Stimulated activated CD4-positive, alpha-beta T cell treated with anti-CD3 and anti-CD28 coated beads, Interleukin-2, amount 100 ng/mL, for 4 hours (primary cell): ENCODE results near the gene TMEM163.
"Not testable (repeated sequence)": the region's sequence is repeated elsewhere in the genome, so short reads cannot be mapped to it uniquely, and the experiment has no call there.

Source experiments
- DNase-seq: peaks from one replicate; pipeline ENCODE4 v3.0.0-alpha.2; 2020; ENCODE audit warnings: low read depth

The TMEM163 gene

DNA sequence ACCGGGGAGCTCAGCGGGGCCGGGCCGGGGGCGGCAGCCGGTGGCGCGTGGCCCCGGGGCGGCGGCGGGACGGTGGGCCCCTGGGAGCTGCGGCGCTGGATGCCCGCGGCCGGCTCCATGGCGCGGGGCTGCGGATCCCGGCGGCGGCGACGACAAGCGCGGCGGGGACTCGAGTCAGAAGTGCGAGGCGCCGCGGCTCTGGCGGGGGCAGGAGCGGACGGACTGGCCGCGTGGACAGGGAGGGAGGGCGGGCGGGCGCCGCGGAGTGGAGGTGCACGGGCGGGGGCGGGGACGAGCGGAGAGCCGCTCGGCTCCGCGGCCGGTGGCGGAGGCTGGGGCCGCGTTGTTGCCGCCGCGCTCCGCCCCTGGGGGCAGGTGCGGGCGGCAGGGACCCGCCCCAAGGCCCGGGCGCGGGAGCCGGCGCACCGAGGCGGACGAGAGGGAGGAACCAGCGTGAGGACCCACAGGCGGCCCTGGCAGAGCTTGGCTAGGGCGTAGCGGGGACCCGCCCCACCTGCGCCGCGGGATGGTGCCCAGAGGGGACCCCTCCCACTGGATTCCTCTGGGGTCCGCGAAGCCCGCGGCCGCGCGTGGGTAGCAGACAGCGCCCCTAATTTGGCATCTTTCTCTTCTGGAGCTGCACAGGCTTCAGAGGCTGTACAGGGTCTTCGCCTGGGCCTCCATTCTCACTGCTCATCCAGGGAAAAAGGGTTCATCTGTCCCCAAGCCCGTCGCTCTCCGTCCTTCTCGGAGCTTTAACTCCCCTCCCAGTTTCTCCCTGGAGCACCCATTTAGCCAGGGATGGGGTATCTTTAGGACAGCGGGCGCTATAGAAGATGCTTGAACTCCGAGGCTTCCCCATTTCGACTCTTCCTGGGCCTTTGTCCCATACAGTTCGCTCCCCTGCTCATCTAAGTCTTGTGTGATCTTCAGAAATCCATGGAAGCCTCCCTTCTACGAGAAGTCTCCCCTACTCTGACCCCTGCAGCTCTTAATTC is at the start of gene TMEM163:
Gene TMEM163, minus strand, starts transcription at position 184 of the 998 bp plus-strand sequence.
- DNase-seq = no peak

DNA sequence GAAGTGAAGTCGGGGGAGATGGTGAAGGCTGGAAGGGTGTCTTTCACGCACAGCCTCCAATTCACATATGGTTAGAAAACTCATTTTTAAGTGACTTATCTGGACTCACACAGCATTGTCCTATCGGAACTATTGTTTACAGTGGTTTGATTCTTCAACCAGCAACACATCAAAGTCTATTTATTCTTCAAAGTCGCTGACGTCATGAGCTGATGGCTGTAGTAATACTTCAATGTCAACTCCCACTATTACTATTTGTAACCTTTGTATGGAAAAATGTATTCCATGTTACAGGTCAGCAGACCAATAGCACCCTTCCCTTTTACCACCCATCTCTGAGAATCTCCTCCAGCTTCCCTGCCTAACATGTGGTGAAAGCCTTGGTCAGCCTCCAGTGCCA is 47.8 kb upstream of the TMEM163 start:
- no peak for DNase-seq

- no peak for DNase-seq
Observed at GRCh38 chr2:134765987-134766386, 47.2 kb upstream of the TMEM163 start.

- DNase-seq = no peak
Observed at GRCh38 chr2:134764164-134764563, 45.4 kb upstream of the TMEM163 start.

DNA sequence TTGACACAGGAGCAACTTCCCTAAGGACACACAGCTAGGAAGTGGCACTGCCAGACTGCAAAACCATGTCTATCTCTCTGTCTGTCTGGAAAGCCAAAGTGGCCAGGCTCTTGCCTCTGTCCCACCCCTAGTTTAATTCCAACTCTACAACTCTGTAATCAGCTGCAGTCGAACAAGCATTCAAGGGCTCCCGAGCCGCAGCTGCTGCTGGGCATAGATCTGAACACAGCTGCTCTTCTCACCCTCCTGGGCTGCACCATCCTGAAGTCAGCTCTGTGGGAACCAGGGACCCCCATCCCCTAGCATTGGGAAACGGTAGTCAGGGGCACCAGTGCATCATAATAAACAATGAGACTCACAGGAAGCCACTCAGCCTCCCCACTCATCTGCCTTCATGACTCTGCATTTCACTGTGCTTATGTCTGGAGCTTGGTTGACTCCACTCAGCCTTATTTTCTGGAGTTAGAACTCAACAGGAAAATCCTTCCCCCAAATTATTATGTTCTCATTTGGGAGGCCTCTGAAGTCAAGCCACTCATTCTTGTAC is 44.4 kb upstream of the TMEM163 start:
- no peak for DNase-seq

- DNase-seq = no peak
Observed at GRCh38 chr2:134762508-134762907, 43.7 kb upstream of the TMEM163 start.

- DNase-seq = no peak
Observed at GRCh38 chr2:134760385-134760784, 41.6 kb upstream of the TMEM163 start.

- DNase-seq = no peak
Observed at GRCh38 chr2:134758633-134759032, 39.8 kb upstream of the TMEM163 start.

GRCh38 chr2:134751981-134752380 is 33.2 kb upstream of the TMEM163 start:
- DNase-seq = not testable (repeated sequence)

GRCh38 chr2:134745546-134745945 is 26.7 kb upstream of the TMEM163 start:
- DNase-seq = no peak

DNA sequence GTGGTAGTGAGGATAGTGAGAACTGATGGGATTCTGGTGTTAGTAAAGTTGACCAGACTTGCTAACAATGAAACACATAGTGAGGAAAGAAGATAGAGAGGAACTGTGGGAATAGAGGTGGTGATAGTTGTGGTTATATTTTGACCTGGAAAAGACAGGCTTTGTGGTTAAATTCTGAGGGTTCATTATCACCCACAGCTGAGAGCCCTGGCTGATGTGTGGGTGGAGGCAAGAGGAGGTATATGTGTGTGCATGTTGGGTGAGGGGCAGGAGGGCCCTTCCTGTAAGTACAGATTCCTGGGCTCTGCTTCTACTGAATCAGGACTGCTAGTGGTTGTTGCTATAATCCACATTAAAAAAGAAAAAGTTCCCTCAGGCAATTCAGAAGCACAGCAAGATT is 26.2 kb upstream of the TMEM163 start:
- DNase-seq = no peak

DNA sequence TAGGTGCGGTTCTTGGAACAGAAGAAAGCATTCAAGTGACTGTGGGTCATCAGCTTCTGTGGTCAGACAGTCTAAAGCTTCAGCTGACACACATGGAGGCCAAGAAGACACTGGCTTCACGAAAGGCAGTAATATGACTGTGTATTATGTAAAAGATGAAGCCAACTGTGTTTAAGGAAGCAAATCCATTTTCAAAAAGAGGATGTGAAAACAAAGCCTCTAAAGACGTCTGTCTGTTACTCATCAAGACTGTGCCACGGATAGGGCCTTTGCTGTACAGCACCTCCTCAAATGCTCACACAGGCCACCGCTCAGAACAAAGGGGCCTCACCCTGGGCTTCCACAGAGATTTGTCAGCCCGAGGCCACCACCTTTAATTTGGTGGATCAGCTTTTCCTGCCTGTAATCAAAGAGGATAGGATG is 21.1 kb upstream of the TMEM163 start:
- no peak for DNase-seq

- DNase-seq = no peak
Observed at GRCh38 chr2:134739236-134739878, 20.6 kb upstream of the TMEM163 start.

DNA sequence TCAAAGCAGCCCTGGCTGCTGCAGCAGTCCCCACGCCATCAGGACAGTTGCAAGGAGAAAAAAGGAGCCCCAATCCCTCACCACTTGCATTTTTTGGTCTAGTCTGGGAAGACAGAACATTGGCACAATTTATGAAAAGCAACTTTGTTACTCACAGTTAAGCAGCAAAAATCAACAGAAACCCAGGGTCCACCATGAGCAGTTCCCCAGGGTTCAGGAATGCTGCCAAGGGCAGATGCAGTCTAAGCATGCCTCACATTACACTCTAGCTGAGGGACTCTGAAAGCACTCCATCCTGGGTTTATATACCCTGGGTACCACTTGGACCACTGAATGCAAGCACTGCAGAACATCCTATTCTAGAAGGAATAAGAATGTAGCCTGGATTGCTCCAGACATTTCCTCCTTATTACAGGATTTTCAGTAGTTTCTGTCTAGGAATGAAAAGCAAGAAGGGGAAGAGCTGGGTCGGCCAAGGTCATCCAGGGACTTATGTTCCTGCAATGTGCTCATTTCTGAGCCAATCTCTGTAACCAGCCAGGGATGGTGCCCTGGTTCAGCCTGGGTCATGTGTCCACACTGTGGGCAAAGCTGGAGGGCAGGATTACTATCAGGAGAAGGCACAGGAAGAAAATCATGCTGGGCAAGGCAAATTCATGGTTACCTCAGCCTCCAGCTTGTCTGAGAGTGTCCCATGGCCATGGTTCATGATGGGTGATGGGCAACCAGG is 19.5 kb upstream of the TMEM163 start:
- no peak for DNase-seq

DNA sequence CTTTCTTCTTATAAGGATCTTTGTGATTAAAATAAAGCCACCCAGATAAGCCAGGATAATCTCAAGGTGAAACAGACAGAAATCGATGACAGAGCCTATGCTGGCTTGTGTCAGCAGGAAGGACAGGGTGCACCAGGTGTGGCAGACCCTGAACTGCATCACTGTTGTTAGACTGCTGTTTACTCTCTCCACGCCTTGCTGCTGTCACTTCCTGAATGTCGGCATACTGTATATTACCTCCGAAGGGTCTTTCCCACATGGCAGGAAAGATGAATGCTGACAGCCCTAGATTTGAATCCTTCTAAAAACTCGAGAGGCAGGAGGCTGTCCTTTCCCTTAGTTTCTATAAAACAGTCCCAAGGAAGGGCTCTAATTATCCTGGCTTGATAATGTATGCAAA is 18.9 kb upstream of the TMEM163 start:
- DNase-seq = no peak

GRCh38 chr2:134736167-134736880 is 17.5 kb upstream of the TMEM163 start:
- DNase-seq = no peak

DNA sequence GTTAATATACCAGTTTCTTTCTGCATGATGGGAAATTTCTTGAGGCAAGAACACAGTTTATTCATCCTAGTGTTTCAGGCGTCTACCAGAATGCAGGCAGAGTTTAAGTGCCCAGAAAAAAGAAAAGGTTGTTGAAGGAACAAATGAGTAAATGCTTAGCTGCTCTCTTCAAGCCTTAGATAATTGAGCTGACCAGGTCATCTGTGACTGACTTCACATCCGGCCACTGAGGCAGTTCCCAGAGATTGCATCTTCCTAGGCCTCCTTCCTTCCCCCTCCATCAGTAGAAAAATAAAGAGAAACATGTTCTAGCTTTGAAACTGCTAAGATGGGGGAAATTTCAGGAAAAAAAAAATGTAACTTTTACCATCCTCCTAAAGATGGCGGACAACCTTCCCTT is 9.4 kb upstream of the TMEM163 start:
- no peak for DNase-seq

DNA sequence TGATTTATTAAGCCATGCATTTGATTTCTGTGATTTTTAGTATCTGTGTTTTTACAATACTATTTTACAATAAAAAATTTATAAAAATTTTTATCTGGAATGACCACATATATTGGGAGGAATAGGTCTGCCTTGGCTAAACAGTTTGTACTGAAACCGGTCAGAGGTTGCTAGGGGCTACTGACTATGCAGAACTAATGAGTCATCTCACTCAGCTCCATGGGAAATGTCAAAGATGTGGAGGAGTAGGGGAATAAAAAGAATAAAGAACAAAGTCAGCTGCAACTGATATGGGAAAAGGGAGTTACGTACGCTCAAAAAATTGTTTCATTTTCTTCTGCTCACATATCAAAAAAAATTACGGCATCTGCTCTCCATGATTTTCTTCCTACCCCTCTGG is 8.6 kb upstream of the TMEM163 start:
- DNase-seq = no peak

DNA sequence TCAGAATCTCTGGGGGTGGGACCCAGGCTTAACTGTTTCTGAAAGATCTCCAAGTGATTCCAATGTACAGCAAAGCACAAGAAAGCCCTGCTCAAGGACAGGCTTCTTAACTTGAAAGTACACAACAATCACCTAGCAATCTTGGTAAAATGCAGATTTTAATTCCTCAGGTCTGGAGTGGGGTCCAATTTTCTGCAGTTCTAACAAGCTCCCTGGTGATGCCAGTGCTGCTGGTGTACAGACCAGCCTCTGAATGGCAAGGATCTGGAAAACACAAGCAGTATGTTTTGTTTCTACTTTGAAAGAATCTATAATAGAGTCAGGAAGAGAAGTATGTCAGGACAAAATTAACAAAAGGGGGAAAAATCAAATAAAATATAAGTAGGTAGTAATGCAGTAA is 7.8 kb upstream of the TMEM163 start:
- DNase-seq = no peak

- DNase-seq = no peak
Observed at GRCh38 chr2:134725876-134726275, 7.1 kb upstream of the TMEM163 start.

GRCh38 chr2:134724341-134724740 is 5.5 kb upstream of the TMEM163 start:
- DNase-seq = no peak

- not testable (repeated sequence) for DNase-seq
Observed at GRCh38 chr2:134723742-134724141, 4.9 kb upstream of the TMEM163 start.
